A549 (cell line): Measurements from ENCODE around the gene HMGCL. TPM values are rescaled to one million over a fixed set of nuclear protein-coding genes. Genes with fewer than 3 reads are reported as not detected.
"Not testable (repeated sequence)": the region's sequence is repeated elsewhere in the genome, so short reads cannot be mapped to it uniquely, and the experiment has no call there.

Experiments used
- ATAC-seq, 2 experiments: fragments of 200-7000 bp in 1 of 2; fragments of >200 bp in 1 of 2; cut with Nextera tagmentation in 1 of 2; cut with Tn5 transposase in 1 of 2; 3 replicates each; pipeline versions ENCODE4 v1.8.0 to v1.9.1; 2018 to 2020; ENCODE audit warnings: mild to moderate bottlenecking in 1 of 2, moderate library complexity in 1 of 2
- CTCF ChIA-PET: fragments of 300-600 bp; sonication (Branson Sonifier 250); formaldehyde crosslinking; extraction: SDS; loops from one replicate; lab custom pipeline; 2021; ENCODE audit warnings: antibody characterized with exemption, inconsistent platforms; lab: Yijun Ruan, JAX
- POLR2A ChIA-PET: fragments of 350-600 bp; formaldehyde crosslinking; extraction: SDS; loops from one replicate; lab custom pipeline; 2021; ENCODE audit warnings: antibody characterized with exemption, inconsistent platforms; lab: Yijun Ruan, JAX
- DNase-seq, 2 experiments: peaks; one replicate each; pipeline versions ENCODE4 v3.0.0 to v3.0.0-alpha.2; 2011 to 2016; ENCODE audit warnings: low read depth in 1 of 2, low spot score in 1 of 2
- FAIRE-seq: peaks from 2 replicates; lab custom pipeline; 2011; peaks lifted over from hg19 to GRCh38; lab: Jason Lieb, UNC
- H3K27ac ChIP-seq, 2 experiments: fragments of >200 bp; sonication (Bioruptor Twin); formaldehyde crosslinking; 3 replicates each; pipeline ENCODE4 v1.5.1; 2016 to 2017
- H3K4me1 ChIP-seq: fragments of >200 bp; sonication (Bioruptor Twin); formaldehyde crosslinking; 3 replicates; pipeline ENCODE4 v1.6.1; 2016
- H3K4me2 ChIP-seq: fragments of >200 bp; sonication (Bioruptor Twin); formaldehyde crosslinking; 3 replicates; pipeline ENCODE4 v1.6.1; 2016
- H3K4me3 ChIP-seq: fragments of >200 bp; sonication (Bioruptor Twin); formaldehyde crosslinking; 3 replicates; pipeline ENCODE4 v1.5.1; 2016
- H3K9me3 ChIP-seq: fragments of >200 bp; sonication (Bioruptor Twin); formaldehyde crosslinking; 3 replicates; pipeline ENCODE4 v1.6.1; 2016
- BHLHE40 ChIP-seq: IDR thresholded peaks from 2 replicates; pipeline ENCODE4 v1.6.1; 2012; ENCODE audit warnings: low read depth, low read length, inconsistent platforms
- CBX8 ChIP-seq: fragments of 200-600 bp; sonication (generic); IDR thresholded peaks from 2 replicates; pipeline ENCODE4 v1.6.1; 2016
- CEBPB ChIP-seq, 2 experiments: fragments of >200 bp in 1 of 2; sonication (Bioruptor Twin) in 1 of 2; formaldehyde crosslinking in 1 of 2; IDR thresholded peaks; 2 replicates each; pipeline ENCODE4 v1.6.1; 2012 to 2016
- CHD4 ChIP-seq: fragments of 200-600 bp; sonication (generic); IDR thresholded peaks from 2 replicates; pipeline ENCODE4 v1.6.1; 2016; ENCODE audit warnings: antibody characterized with exemption, mild to moderate bottlenecking, borderline replicate concordance
- EHF ChIP-seq: fragments of 250-450 bp; sonication (Bioruptor Pico); IDR thresholded peaks from 2 replicates; pipeline ENCODE4 v1.5.0; 2020; ENCODE audit warnings: mild to moderate bottlenecking
- EHMT2 ChIP-seq: fragments of 200-600 bp; sonication (generic); IDR thresholded peaks from 2 replicates; pipeline ENCODE4 v1.6.1; 2016; ENCODE audit warnings: antibody characterized with exemption, low read depth, mild to moderate bottlenecking, moderate library complexity
- FOSB ChIP-seq: fragments of 250-450 bp; sonication (Bioruptor Pico); IDR thresholded peaks from 2 replicates; pipeline ENCODE4 v1.5.0; 2020; ENCODE audit warnings: mild to moderate bottlenecking, moderate library complexity
- FOSL2 ChIP-seq, 2 experiments: fragments of 450-650 bp in 1 of 2; fragments of >200 bp in 1 of 2; sonication (Bioruptor Twin) in 1 of 2; formaldehyde crosslinking; IDR thresholded peaks; 2 replicates each; pipeline versions ENCODE4 v1.5.0 to v1.6.1; 2016 to 2020; ENCODE audit warnings: mild to moderate bottlenecking in 1 of 2, moderate library complexity in 1 of 2
- HDAC2 ChIP-seq: fragments of 200-600 bp; sonication (generic); IDR thresholded peaks from 2 replicates; pipeline ENCODE4 v1.6.1; 2016
- HMGXB4 ChIP-seq: fragments of 250-450 bp; sonication (Bioruptor Pico); IDR thresholded peaks from 2 replicates; pipeline ENCODE4 v1.5.0; 2021; ENCODE audit warnings: mild to moderate bottlenecking, moderate library complexity, borderline replicate concordance
- HOXA7 ChIP-seq: fragments of 250-450 bp; sonication (Bioruptor Pico); IDR thresholded peaks from 2 replicates; pipeline ENCODE4 v1.5.0; 2020; ENCODE audit warnings: mild to moderate bottlenecking, moderate library complexity
- HOXB13 ChIP-seq: fragments of 250-450 bp; sonication (Bioruptor Pico); IDR thresholded peaks from 2 replicates; pipeline ENCODE4 v1.5.0; 2020; ENCODE audit warnings: low read depth, mild to moderate bottlenecking, moderate library complexity
- HOXB5 ChIP-seq: fragments of 250-450 bp; sonication (Bioruptor Pico); IDR thresholded peaks from 2 replicates; pipeline ENCODE4 v1.5.0; 2020; ENCODE audit warnings: mild to moderate bottlenecking, moderate library complexity
- JUNB ChIP-seq: fragments of >200 bp; sonication (Bioruptor Twin); formaldehyde crosslinking; IDR thresholded peaks from 2 replicates; pipeline ENCODE4 v1.6.1; 2016
- KDM1A ChIP-seq: fragments of 200-600 bp; sonication (generic); IDR thresholded peaks from 2 replicates; pipeline ENCODE4 v1.6.1; 2016; ENCODE audit warnings: low read depth, mild to moderate bottlenecking
- KDM5A ChIP-seq: fragments of 200-600 bp; sonication (generic); IDR thresholded peaks from 2 replicates; pipeline ENCODE4 v1.6.1; 2016; ENCODE audit warnings: antibody characterized with exemption, mild to moderate bottlenecking
- MAFK ChIP-seq: fragments of 450-650 bp; IDR thresholded peaks from 2 replicates; pipeline ENCODE4 v1.6.1; 2014; ENCODE audit not compliant: partially characterized antibody
- MYC ChIP-seq: IDR thresholded peaks from 2 replicates; pipeline ENCODE4 v1.6.1; 2012; ENCODE audit warnings: mild to moderate bottlenecking, inconsistent platforms, low read length, improper control_type of control experiment, borderline replicate concordance
- NFE2L2 ChIP-seq: fragments of 150-350 bp; conservative IDR thresholded peaks from 2 replicates; pipeline ENCODE4 v1.6.1; 2014; ENCODE audit warnings: low read length
- PBX3 ChIP-seq: IDR thresholded peaks from 2 replicates; pipeline ENCODE4 v1.6.1; 2012
- PHF8 ChIP-seq: fragments of 200-600 bp; sonication (generic); IDR thresholded peaks from 2 replicates; pipeline ENCODE4 v1.6.1; 2016; ENCODE audit warnings: low read depth, mild to moderate bottlenecking, antibody characterized with exemption, moderate library complexity, borderline replicate concordance
- POLR2A ChIP-seq: IDR thresholded peaks from 2 replicates; pipeline ENCODE4 v1.6.1; 2012; ENCODE audit warnings: mild to moderate bottlenecking, low read length
- RARB ChIP-seq: fragments of 250-450 bp; sonication (Bioruptor Pico); IDR thresholded peaks from 2 replicates; pipeline ENCODE4 v1.8.0; 2021; ENCODE audit warnings: mild to moderate bottlenecking, moderate library complexity
- RCOR1 ChIP-seq: fragments of 150-350 bp; IDR thresholded peaks from 2 replicates; pipeline ENCODE4 v1.6.1; 2014; ENCODE audit warnings: antibody characterized with exemption, low read length, low read depth
- SREBF2 ChIP-seq: fragments of 450-650 bp; IDR thresholded peaks from 2 replicates; pipeline ENCODE4 v1.6.1; 2014; ENCODE audit warnings: mild to moderate bottlenecking, moderate library complexity
- ZSCAN20 ChIP-seq: fragments of 250-450 bp; sonication (Bioruptor Pico); IDR thresholded peaks from 2 replicates; pipeline ENCODE4 v1.8.0; 2022; ENCODE audit warnings: mild to moderate bottlenecking, moderate library complexity
- WGBS: methylation state at CpG from one replicate; pipeline ENCODE4 v1.1.6; 2017; ENCODE audit errors: missing lambda C conversion rate; 5-methylcytosine and 5-hydroxymethylcytosine counted together
- polyA plus RNA-seq, 4 experiments: library from polyadenylated mRNA; depleted of rRNA in 3 of 4; stranded (reverse); fragments of >200 nt; fragmentation: RNase III in 1 of 4; extraction: RNeasy Plus Mini Kit Qiagen cat#74134 plus additional on column Dnase treatment in 1 of 4; gene quantifications; 2 replicates in 3 of 4; 3 replicates in 1 of 4; pipeline ENCODE4 v1.2.3, GENCODE V29; 2011 to 2017

HMGCL gene
- polyA plus RNA-seq, 2 of the 4 experiments (the other 2 are of a cell fraction), result 11.5 to 18.0 TPM

GRCh38 chr1:23784846-23785245, 40.4 kb downstream of the HMGCL start:
- peak; percentile 64 for TF ChIP-seq MAFK
- no peak for TF ChIP-seq FOSB (CRISPR knock-in tag)
- TF ChIP-seq RARB (CRISPR knock-in tag), result no peak
- TF ChIP-seq CEBPB (IDR thresholded peaks at IDR 0.05), result no peak
- TF ChIP-seq CBX8, result no peak
- TF ChIP-seq PBX3, result no peak
- Histone ChIP-seq H3K4me2 (no peak overlapping the region), H3K27ac (no peak overlapping the region), H3K9me3 (no peaks in the 10 kb centered on the region), H3K4me1 (peaks cover 18% of the 10 kb centered on the region), H3K4me3 (no peak overlapping the region)
- CTCF ChIA-PET, result interaction anchor here (0.6 to 1.6 kb wide), 4 partner anchors 12 to 125 kb away, joined by 3 to 5 read pairs (median 3); no protein-coding TSS in a partner anchor
- POLR2A ChIA-PET, result no interaction called here
- ATAC-seq (no peak), DNase-seq (no peak), FAIRE-seq (no peak)
- 95% methylated on average over 4 of the region's 4 CpGs for WGBS

- H3K27ac ChIP-seq, DNase-seq, POLR2A ChIA-PET, H3K4me2 ChIP-seq, ATAC-seq, H3K4me3 ChIP-seq, H3K9me3 ChIP-seq, FAIRE-seq: not testable (repeated sequence)
- WGBS, result 90% methylated on average over 11 of the region's 11 CpGs
- peaks cover 15% of the 10 kb centered on the region for H3K4me1 ChIP-seq
- CTCF ChIA-PET, result interaction anchor here (1.1 to 1.6 kb wide), 2 partner anchors 11 kb away, joined by 3 read pairs; no protein-coding TSS in a partner anchor
These were observed 42.1 kb downstream of the HMGCL start for GRCh38 chr1:23783141-23783540.

GRCh38 chr1:23779826-23780371, 45.3 kb downstream of the HMGCL start:
- no peak for FAIRE-seq
- TF ChIP-seq NFE2L2, result peak; percentile 48
- TF ChIP-seq FOSL2 (IDR thresholded peaks at IDR 0.05), result no peak
- TF ChIP-seq FOSL2 (CRISPR knock-in tag; IDR thresholded peaks at IDR 0.05), result peak; percentile 53
- no peak for TF ChIP-seq HMGXB4
- TF ChIP-seq JUNB, result 0 out of 2 replicates have a peak, but pooled peaks have one; percentile 26
- peak; percentile 99 for TF ChIP-seq MAFK
- TF ChIP-seq HOXB13 (CRISPR knock-in tag), result no peak
- TF ChIP-seq ZSCAN20, result no peak
- no peak for TF ChIP-seq KDM5A
- Histone ChIP-seq H3K4me2 (peak overlapping the region; percentile 98), H3K9me3 (no peaks in the 10 kb centered on the region), H3K4me3 (peak overlapping the region; percentile 99; the same call in 2 of the 3 replicates), H3K27ac (peak overlapping the region in 1 of 2 experiments; percentile 91; a peak in 4 of 6 replicates), H3K4me1 (peaks cover 20% of the 10 kb centered on the region)
- WGBS, result 6% methylated on average over 3 of the region's 3 CpGs
- POLR2A ChIA-PET, result interaction anchor here (1.5 to 2.1 kb wide), 3 partner anchors 10 to 20 kb away, joined by 4 to 8 read pairs (median 5); partner anchors contain the start of gene GALE
- CTCF ChIA-PET, result interaction anchor here (0.9 to 2.2 kb wide), 4 partner anchors 8 to 74 kb away, joined by 3 to 5 read pairs (median 4); no protein-coding TSS in a partner anchor
- ATAC-seq, result no peak
- peak in 1 of 2 experiments; percentile 36 for DNase-seq

GRCh38 chr1:23777979-23778814, 47.0 kb downstream of the HMGCL start, which contains the start of gene PITHD1:
Gene PITHD1 (plus strand): TSS chr1:23778418. CDS start chr1:23778516, 98 bp downstream.
- H3K4me3 ChIP-seq, result peak within 1 kb of the TSS; percentile 99
- peak within 1 kb of the TSS; percentile 98 for H3K4me2 ChIP-seq
- peak within 1 kb of the TSS; percentile 73 to 91 for H3K27ac ChIP-seq
- H3K9me3 ChIP-seq, result no peaks in the 10 kb centered on the region
- FAIRE-seq (no peak), ATAC-seq (peak; percentile 87 to 89), DNase-seq (peak; percentile 81 to 87)
- POLR2A ChIA-PET, result interaction anchor here (0.5 to 2.1 kb wide), 14 partner anchors 10 to 1995 kb away, joined by 3 to 8 read pairs (median 4); partner anchors contain the start of genes ELOA, HMGCL and LYPLA2
- peaks cover 20% of the 10 kb centered on the region for H3K4me1 ChIP-seq
- CTCF ChIA-PET, result interaction anchor here (1.0 to 2.2 kb wide), 4 partner anchors 13 to 138 kb away, joined by 3 to 8 read pairs (median 4); partner anchors contain the start of gene LYPLA2
- WGBS, result under 1% methylated on average over 18 of the region's 91 CpGs
- no peak for TF ChIP-seq HOXB13 (CRISPR knock-in tag)
- no peak for TF ChIP-seq EHF (CRISPR knock-in tag)
- TF ChIP-seq BHLHE40, result no peak
- TF ChIP-seq CHD4, result no peak
- TF ChIP-seq KDM1A, result no peak
- no peak for TF ChIP-seq NFE2L2
- no peak for TF ChIP-seq EHMT2
- no peak for TF ChIP-seq FOSB (CRISPR knock-in tag)
- no peak for TF ChIP-seq HDAC2
- peak; percentile 57 for TF ChIP-seq PHF8
- no peak for TF ChIP-seq HOXB5 (CRISPR knock-in tag)
- no peak for TF ChIP-seq MYC
- TF ChIP-seq POLR2A, result peak; percentile 92
- no peak for TF ChIP-seq RCOR1
- no peak for TF ChIP-seq HOXA7 (CRISPR knock-in tag)
- peak; percentile 55; the same call in 1 of the 2 replicates for TF ChIP-seq KDM5A
- TF ChIP-seq SREBF2, result no peak
